Neural cell (in vitro differentiated cells): ENCODE measurements around the gene INO80E. TPM values are rescaled to one million over a fixed set of nuclear protein-coding genes. Genes with fewer than 3 reads are reported as not detected.

Source experiments
- H2AFZ ChIP-seq: fragments of 200-600, 300-800 bp; sonication (generic), shearing (Covaris generic); 2 replicates; pipeline ENCODE4 v1.6.0; 2014; ENCODE audit warnings: low read depth, mild to moderate bottlenecking, antibody characterized with exemption, low read length, moderate library complexity
- H3F3A ChIP-seq: fragments of 200-600 bp; shearing (Covaris generic); 2 replicates; pipeline ENCODE4 v1.6.1; 2016; ENCODE audit warnings: mild to moderate bottlenecking, moderate library complexity, mixed read lengths, antibody characterized with exemption, low read length; ENCODE audit not compliant: insufficient read depth, poor library complexity, severe bottlenecking
- H3K27ac ChIP-seq: fragments of 200-600, 300-800 bp; sonication (generic), shearing (Covaris generic); 2 replicates; pipeline ENCODE4 v1.5.1; 2014; ENCODE audit warnings: mild to moderate bottlenecking, low read length, moderate library complexity
- H3K27me3 ChIP-seq: fragments of 300-800, 200-600 bp; sonication (generic), shearing (Covaris generic); 2 replicates; pipeline ENCODE4 v1.6.0; 2014; ENCODE audit warnings: mild to moderate bottlenecking, low read depth, low read length, moderate library complexity; ENCODE audit not compliant: insufficient read depth
- H3K36me3 ChIP-seq: fragments of 300-800, 200-600 bp; sonication (generic), shearing (Covaris generic); 2 replicates; pipeline ENCODE4 v1.5.1; 2014; ENCODE audit warnings: mild to moderate bottlenecking, antibody characterized with exemption, low read length, moderate library complexity; ENCODE audit not compliant: insufficient read depth
- H3K4me2 ChIP-seq: fragments of 300-800, 200-600 bp; sonication (generic), shearing (Covaris generic); 2 replicates; pipeline ENCODE4 v1.6.0; 2014; ENCODE audit warnings: mild to moderate bottlenecking, low read length
- H3K4me3 ChIP-seq: fragments of 300-800, 200-600 bp; sonication (generic), shearing (Covaris generic); 2 replicates; pipeline ENCODE4 v1.5.1; 2014; ENCODE audit warnings: mild to moderate bottlenecking, low read length, moderate library complexity
- H3K79me2 ChIP-seq: fragments of 200-600 bp; shearing (Covaris generic); replicated peaks from 2 replicates; pipeline ENCODE4 v1.6.0; 2014; ENCODE audit warnings: mild to moderate bottlenecking, low read length, moderate library complexity; ENCODE audit not compliant: insufficient read depth
- H3K9ac ChIP-seq: fragments of 300-800, 200-600 bp; sonication (generic), shearing (Covaris generic); 2 replicates; pipeline ENCODE4 v1.6.1; 2016; ENCODE audit warnings: mild to moderate bottlenecking, low read length, mixed read lengths
- H3K9me2 ChIP-seq: fragments of 200-600 bp; shearing (Covaris generic); 2 replicates; pipeline ENCODE4 v1.6.1; 2016; ENCODE audit warnings: mild to moderate bottlenecking, low read length, mixed read lengths; ENCODE audit not compliant: insufficient read depth
- H3K9me3 ChIP-seq: fragments of 200-600, 300-800 bp; sonication (generic), shearing (Covaris generic); 2 replicates; pipeline ENCODE4 v1.6.1; 2016; ENCODE audit warnings: mild to moderate bottlenecking, mixed run types, low read length, moderate library complexity, mixed read lengths
- H4K20me1 ChIP-seq: fragments of 200-600 bp; shearing (Covaris generic); 2 replicates; pipeline ENCODE4 v1.6.1; 2016; ENCODE audit warnings: mild to moderate bottlenecking, mixed run types; ENCODE audit not compliant: insufficient read depth
- EP300 ChIP-seq: fragments of 450-650 bp; conservative IDR thresholded peaks from 2 replicates; pipeline ENCODE4 v1.6.1; 2014; ENCODE audit warnings: antibody characterized with exemption, mild to moderate bottlenecking, moderate library complexity; ENCODE audit not compliant: poor library complexity, severe bottlenecking
- EZH2 ChIP-seq: fragments of 200-600, 300-800 bp; shearing (Covaris generic), sonication (generic); IDR thresholded peaks from 2 replicates; pipeline ENCODE4 v1.6.1; 2014; ENCODE audit warnings: antibody characterized with exemption, low read length, borderline replicate concordance, mild to moderate bottlenecking; ENCODE audit not compliant: insufficient read depth, poor library complexity, severe bottlenecking
- MXI1 ChIP-seq: fragments of 450-650 bp; conservative IDR thresholded peaks from 2 replicates; pipeline ENCODE4 v1.6.1; 2014; ENCODE audit warnings: antibody characterized with exemption, mild to moderate bottlenecking; ENCODE audit not compliant: poor library complexity, severe bottlenecking
- POLR2AphosphoS5 ChIP-seq: IDR thresholded peaks from 2 replicates; pipeline ENCODE4 v1.6.1; 2012
- RAD21 ChIP-seq: fragments of 450-650 bp; conservative IDR thresholded peaks from 2 replicates; pipeline ENCODE4 v1.6.1; 2014; ENCODE audit warnings: antibody characterized with exemption, mild to moderate bottlenecking, moderate library complexity
- SMC3 ChIP-seq: fragments of 450-650 bp; conservative IDR thresholded peaks from 2 replicates; pipeline ENCODE4 v1.6.1; 2014; ENCODE audit warnings: antibody characterized with exemption, mild to moderate bottlenecking, moderate library complexity; ENCODE audit not compliant: poor library complexity
- TAF1 ChIP-seq: IDR thresholded peaks from 2 replicates; pipeline ENCODE4 v1.6.1; 2012; ENCODE audit warnings: low read depth
- polyA plus RNA-seq: library from polyadenylated mRNA; depleted of rRNA; stranded (reverse); fragments of >200 nt; gene quantifications from 2 replicates; pipeline ENCODE4 v1.2.3, GENCODE V29; 2014
- TF ChIP-seq, protein P1 (sequence below): fragments of 450-650 bp; IDR thresholded peaks from 2 replicates; pipeline ENCODE4 v1.5.1; 2014; ENCODE audit warnings: antibody characterized with exemption, mild to moderate bottlenecking, moderate library complexity; ENCODE audit not compliant: poor library complexity, severe bottlenecking
- TF ChIP-seq, protein P2 (sequence below): IDR thresholded peaks from 2 replicates; pipeline ENCODE4 v1.6.1; 2012; ENCODE audit warnings: borderline replicate concordance

The INO80E gene
- polyA plus RNA-seq, 1 donor from 2014 or later, result 130 TPM

DNA sequence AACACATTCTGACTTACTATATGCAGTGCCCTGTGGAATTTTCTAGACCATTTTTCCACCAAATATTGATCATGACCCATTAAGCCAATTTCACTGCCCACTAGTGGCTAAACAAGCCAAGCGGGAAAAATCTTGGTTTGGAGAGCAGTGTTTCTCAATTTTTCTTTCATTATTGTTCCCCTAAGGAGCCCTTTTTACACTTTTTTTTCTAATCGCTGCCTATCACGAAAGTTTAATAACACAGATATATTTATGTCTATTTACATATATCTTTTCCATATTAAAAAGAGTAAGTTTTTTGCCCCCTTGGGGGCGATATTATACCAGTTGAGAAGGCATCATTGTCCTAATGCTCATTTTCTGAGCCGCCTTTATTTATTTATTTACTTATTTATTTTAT lies 45.8 kb downstream of the INO80E start:
- Histone ChIP-seq H2AFZ (no peak overlapping the region), H3K27me3 (no peaks in the 10 kb centered on the region), H3K9ac (no peak overlapping the region), H3K4me2 (no peak overlapping the region), H3K9me3 (no peaks in the 10 kb centered on the region), H3K4me3 (no peak overlapping the region), H3K79me2 (no peaks in the 10 kb centered on the region), H3K36me3 (no peaks in the 10 kb centered on the region), H3F3A (no peaks in the 10 kb centered on the region), H3K9me2 (no peaks in the 10 kb centered on the region), H4K20me1 (no peaks in the 10 kb centered on the region), H3K27ac (no peak overlapping the region)
- TF ChIP-seq, protein P1, sequence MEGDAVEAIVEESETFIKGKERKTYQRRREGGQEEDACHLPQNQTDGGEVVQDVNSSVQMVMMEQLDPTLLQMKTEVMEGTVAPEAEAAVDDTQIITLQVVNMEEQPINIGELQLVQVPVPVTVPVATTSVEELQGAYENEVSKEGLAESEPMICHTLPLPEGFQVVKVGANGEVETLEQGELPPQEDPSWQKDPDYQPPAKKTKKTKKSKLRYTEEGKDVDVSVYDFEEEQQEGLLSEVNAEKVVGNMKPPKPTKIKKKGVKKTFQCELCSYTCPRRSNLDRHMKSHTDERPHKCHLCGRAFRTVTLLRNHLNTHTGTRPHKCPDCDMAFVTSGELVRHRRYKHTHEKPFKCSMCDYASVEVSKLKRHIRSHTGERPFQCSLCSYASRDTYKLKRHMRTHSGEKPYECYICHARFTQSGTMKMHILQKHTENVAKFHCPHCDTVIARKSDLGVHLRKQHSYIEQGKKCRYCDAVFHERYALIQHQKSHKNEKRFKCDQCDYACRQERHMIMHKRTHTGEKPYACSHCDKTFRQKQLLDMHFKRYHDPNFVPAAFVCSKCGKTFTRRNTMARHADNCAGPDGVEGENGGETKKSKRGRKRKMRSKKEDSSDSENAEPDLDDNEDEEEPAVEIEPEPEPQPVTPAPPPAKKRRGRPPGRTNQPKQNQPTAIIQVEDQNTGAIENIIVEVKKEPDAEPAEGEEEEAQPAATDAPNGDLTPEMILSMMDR, result peak; percentile 38
- TF ChIP-seq EP300, result no peak

DNA sequence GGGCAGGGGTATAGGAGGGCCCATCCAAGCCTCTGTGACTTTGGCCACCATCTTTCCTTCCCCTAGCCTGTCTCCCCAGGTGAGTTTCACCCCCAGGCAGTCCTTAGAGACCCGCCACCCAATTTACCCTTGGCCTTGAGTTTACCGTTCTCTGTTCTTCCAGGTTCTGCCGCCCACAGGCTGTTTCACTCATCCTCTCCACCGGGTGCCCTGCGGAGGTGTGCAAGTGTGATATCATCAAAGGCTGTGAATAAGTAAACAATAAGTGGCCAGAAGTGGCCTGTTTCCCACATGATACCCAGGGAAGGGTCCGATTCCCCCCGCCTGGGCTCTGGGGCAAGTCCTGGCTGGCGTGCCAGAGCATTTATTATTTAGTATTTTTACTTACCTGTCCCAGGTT lies 50.1 kb downstream of the INO80E start:
- Histone ChIP-seq H2AFZ (no peak overlapping the region), H3K4me3 (no peak overlapping the region), H4K20me1 (no peaks in the 10 kb centered on the region), H3K9me3 (no peaks in the 10 kb centered on the region), H3K9me2 (no peaks in the 10 kb centered on the region), H3K36me3 (no peaks in the 10 kb centered on the region), H3K79me2 (no peaks in the 10 kb centered on the region), H3K9ac (no peak overlapping the region), H3K4me2 (no peak overlapping the region), H3K27ac (no peak overlapping the region), H3F3A (no peaks in the 10 kb centered on the region), H3K27me3 (no peaks in the 10 kb centered on the region)
- TF ChIP-seq, protein P2, sequence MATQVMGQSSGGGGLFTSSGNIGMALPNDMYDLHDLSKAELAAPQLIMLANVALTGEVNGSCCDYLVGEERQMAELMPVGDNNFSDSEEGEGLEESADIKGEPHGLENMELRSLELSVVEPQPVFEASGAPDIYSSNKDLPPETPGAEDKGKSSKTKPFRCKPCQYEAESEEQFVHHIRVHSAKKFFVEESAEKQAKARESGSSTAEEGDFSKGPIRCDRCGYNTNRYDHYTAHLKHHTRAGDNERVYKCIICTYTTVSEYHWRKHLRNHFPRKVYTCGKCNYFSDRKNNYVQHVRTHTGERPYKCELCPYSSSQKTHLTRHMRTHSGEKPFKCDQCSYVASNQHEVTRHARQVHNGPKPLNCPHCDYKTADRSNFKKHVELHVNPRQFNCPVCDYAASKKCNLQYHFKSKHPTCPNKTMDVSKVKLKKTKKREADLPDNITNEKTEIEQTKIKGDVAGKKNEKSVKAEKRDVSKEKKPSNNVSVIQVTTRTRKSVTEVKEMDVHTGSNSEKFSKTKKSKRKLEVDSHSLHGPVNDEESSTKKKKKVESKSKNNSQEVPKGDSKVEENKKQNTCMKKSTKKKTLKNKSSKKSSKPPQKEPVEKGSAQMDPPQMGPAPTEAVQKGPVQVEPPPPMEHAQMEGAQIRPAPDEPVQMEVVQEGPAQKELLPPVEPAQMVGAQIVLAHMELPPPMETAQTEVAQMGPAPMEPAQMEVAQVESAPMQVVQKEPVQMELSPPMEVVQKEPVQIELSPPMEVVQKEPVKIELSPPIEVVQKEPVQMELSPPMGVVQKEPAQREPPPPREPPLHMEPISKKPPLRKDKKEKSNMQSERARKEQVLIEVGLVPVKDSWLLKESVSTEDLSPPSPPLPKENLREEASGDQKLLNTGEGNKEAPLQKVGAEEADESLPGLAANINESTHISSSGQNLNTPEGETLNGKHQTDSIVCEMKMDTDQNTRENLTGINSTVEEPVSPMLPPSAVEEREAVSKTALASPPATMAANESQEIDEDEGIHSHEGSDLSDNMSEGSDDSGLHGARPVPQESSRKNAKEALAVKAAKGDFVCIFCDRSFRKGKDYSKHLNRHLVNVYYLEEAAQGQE, result no peak

DNA sequence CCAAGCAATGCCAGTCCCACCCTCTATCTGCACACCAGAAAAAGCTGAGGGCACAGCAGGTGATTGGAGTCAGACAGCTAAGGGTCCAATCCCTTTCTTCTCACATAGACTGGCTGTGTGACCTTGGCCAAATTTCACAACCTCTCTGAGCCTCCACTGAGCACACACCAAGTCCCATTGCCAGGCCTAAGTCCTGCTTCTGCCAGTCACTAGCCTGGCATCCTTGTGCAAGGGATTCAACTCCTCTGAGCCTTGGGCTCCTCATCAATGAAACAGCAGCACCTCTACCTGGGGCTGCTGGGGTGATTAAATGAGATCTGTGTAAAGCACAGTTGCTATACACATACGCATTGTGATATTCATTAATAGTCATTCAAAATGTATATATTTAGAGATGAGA lies 50.5 kb downstream of the INO80E start:
- H2AFZ ChIP-seq, result no peak overlapping the region
- H3F3A ChIP-seq, result no peaks in the 10 kb centered on the region
- H3K4me2 ChIP-seq, result no peak overlapping the region
- H3K27me3 ChIP-seq, result no peaks in the 10 kb centered on the region
- TF ChIP-seq, protein P2, result no peak
- TF ChIP-seq RAD21 (no peak), SMC3 (no peak), MXI1 (no peak), TAF1 (no peak), POLR2AphosphoS5 (no peak), EZH2 (no peak), EP300 (no peak)
- TF ChIP-seq, protein P1, result no peak
- H3K36me3 ChIP-seq, result no peaks in the 10 kb centered on the region
- no peaks in the 10 kb centered on the region for H3K79me2 ChIP-seq
- H3K9me2 ChIP-seq, result no peaks in the 10 kb centered on the region
- no peaks in the 10 kb centered on the region for H3K9me3 ChIP-seq
- no peaks in the 10 kb centered on the region for H4K20me1 ChIP-seq
- no peak overlapping the region for H3K27ac ChIP-seq
- H3K4me3 ChIP-seq, result no peak overlapping the region
- H3K9ac ChIP-seq, result no peak overlapping the region
